CD4-positive, alpha-beta T cell treated with Interleukin-6 at 100 ng/mL for 8 hours (primary cell): ENCODE results near the gene VEPH1.
A peak's percentile ranks its signal among the peaks of the same experiment; 100 is the strongest.

ENCODE experiments used
- DNase-seq: peaks from one replicate; pipeline ENCODE4 v3.0.0-alpha.2; 2020; ENCODE audit warnings: mixed read lengths, low spot score

Gene VEPH1

GRCh38 chr3:157259825-157260224 lies 243.4 kb downstream of the VEPH1 start:
- DNase-seq: no peak

- no peak for DNase-seq
These were observed 246.1 kb downstream of the VEPH1 start for GRCh38 chr3:157257101-157257500.

GRCh38 chr3:157255797-157256196 lies 247.4 kb downstream of the VEPH1 start:
- no peak for DNase-seq

- DNase-seq: no peak
These were observed 251.5 kb downstream of the VEPH1 start for GRCh38 chr3:157251685-157252084.

GRCh38 chr3:157249606-157250005 lies 253.6 kb downstream of the VEPH1 start:
- no peak for DNase-seq

GRCh38 chr3:157248590-157249422 lies 254.4 kb downstream of the VEPH1 start:
- no peak for DNase-seq

- DNase-seq: no peak
These were observed 255.8 kb downstream of the VEPH1 start for GRCh38 chr3:157247391-157247790.

- no peak for DNase-seq
These were observed 260.4 kb downstream of the VEPH1 start for GRCh38 chr3:157242836-157243235.

GRCh38 chr3:157241599-157241998 lies 261.6 kb downstream of the VEPH1 start:
- DNase-seq: no peak

- no peak for DNase-seq
These were observed 262.8 kb downstream of the VEPH1 start for GRCh38 chr3:157240408-157240807.

- DNase-seq: peak; percentile 62
These were observed 264.0 kb downstream of the VEPH1 start for GRCh38 chr3:157239082-157239704.

GRCh38 chr3:157238457-157238856 lies 264.8 kb downstream of the VEPH1 start:
- DNase-seq: no peak

GRCh38 chr3:157237886-157238285 lies 265.3 kb downstream of the VEPH1 start:
- no peak for DNase-seq

- DNase-seq: no peak
These were observed 267.9 kb downstream of the VEPH1 start for GRCh38 chr3:157235291-157235690.

GRCh38 chr3:157233923-157234322 lies 269.3 kb downstream of the VEPH1 start:
- no peak for DNase-seq

GRCh38 chr3:157232141-157232540 lies 271.1 kb downstream of the VEPH1 start:
- no peak for DNase-seq

- no peak for DNase-seq
These were observed 272.1 kb downstream of the VEPH1 start for GRCh38 chr3:157231071-157231470.

GRCh38 chr3:157226173-157226847 lies 276.9 kb downstream of the VEPH1 start:
- DNase-seq: no peak

- no peak for DNase-seq
These were observed 278.2 kb downstream of the VEPH1 start for GRCh38 chr3:157225001-157225400.

- DNase-seq: no peak
These were observed 282.3 kb downstream of the VEPH1 start for GRCh38 chr3:157220883-157221282.

GRCh38 chr3:157220211-157220610 lies 283.0 kb downstream of the VEPH1 start:
- no peak for DNase-seq

GRCh38 chr3:157219215-157219614 lies 284.0 kb downstream of the VEPH1 start:
- DNase-seq: no peak
